ENCODE measurements around the gene ISG15. TPM values are rescaled to one million over a fixed set of nuclear protein-coding genes. Genes with fewer than 3 reads are reported as not detected.
A peak's percentile ranks its signal among the peaks of the same experiment; 100 is the strongest.

The ISG15 gene
- total and polyA plus RNA-seq, 2 of the 13 experiments (the other 11 are each of a cell fraction or from before 2014, with no cell fraction given): 42.1 to 54.9 TPM

DNA sequence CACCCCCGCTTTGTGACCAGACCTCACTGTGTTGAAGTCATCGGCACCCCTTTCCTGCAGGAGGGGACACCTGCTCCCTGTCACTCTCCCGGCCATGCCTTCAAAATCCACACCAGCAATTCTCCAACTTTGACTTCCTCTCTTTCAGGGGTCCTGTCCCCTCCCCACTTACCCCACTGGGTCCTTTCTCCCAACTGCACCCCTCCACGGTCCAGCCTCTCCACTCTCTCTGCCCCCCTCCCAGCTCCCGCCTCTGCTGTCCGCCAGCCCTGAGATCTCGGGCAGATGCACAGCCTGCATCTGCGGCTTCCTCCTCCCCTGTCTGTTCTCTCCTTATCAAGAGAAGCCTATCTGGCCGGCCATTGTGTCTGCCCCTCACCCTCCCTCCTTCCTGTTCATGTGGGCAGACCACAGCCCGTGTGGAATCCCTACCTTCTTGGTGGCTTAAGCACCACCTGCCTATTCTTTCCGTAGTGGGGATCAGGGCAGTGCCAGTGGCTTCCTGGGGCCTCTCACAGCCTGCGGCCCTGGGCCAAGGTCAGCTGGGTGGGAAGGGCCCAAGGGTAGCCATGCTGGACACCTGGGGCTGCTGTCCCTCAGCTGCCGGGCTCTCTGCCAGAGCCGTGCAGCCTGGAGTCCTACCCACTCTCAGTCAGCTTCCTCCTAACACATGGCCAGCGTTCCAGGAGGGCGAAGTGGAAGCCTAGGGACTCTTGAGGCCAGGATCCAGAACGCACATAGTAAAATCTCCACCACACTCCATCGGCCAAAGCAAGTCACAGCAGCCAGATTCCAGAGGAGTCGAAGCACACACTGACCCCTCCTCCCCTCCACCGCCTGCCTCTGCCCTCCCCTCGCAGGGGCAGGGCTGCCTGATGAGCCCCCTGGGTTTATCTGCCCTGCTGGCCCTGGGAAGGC, 8.3 kb upstream of the ISG15 start (continued):
- TF ChIP-seq SMARCC2 (IDR thresholded peaks at IDR 0.05): no peak
- no peak for TF ChIP-seq ZNF644 (CRISPR knock-in tag; IDR thresholded peaks at IDR 0.05; ENCODE audit: low read depth)
- no peak for TF ChIP-seq TOE1 (CRISPR knock-in tag; IDR thresholded peaks at IDR 0.05)
- TF ChIP-seq ARHGAP35 (CRISPR knock-in tag; IDR thresholded peaks at IDR 0.05; ENCODE audit: borderline replicate concordance): 0 out of 2 replicates have a peak, but pooled peaks have one; percentile 12
- TF ChIP-seq, protein P1, sequence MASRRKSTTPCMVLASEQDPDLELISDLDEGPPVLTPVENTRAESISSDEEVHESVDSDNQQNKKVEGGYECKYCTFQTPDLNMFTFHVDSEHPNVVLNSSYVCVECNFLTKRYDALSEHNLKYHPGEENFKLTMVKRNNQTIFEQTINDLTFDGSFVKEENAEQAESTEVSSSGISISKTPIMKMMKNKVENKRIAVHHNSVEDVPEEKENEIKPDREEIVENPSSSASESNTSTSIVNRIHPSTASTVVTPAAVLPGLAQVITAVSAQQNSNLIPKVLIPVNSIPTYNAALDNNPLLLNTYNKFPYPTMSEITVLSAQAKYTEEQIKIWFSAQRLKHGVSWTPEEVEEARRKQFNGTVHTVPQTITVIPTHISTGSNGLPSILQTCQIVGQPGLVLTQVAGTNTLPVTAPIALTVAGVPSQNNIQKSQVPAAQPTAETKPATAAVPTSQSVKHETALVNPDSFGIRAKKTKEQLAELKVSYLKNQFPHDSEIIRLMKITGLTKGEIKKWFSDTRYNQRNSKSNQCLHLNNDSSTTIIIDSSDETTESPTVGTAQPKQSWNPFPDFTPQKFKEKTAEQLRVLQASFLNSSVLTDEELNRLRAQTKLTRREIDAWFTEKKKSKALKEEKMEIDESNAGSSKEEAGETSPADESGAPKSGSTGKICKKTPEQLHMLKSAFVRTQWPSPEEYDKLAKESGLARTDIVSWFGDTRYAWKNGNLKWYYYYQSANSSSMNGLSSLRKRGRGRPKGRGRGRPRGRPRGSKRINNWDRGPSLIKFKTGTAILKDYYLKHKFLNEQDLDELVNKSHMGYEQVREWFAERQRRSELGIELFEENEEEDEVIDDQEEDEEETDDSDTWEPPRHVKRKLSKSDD (CRISPR knock-in tag; IDR thresholded peaks at IDR 0.05; ENCODE audit: low read depth): no peak
- TF ChIP-seq, protein P2, sequence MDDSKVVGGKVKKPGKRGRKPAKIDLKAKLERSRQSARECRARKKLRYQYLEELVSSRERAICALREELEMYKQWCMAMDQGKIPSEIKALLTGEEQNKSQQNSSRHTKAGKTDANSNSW (CRISPR knock-in tag; IDR thresholded peaks at IDR 0.05; ENCODE audit: borderline replicate concordance): no peak
- no peak for TF ChIP-seq ZNF468 (CRISPR knock-in tag; IDR thresholded peaks at IDR 0.05)
- no peak for TF ChIP-seq ZNF781 (CRISPR knock-in tag; IDR thresholded peaks at IDR 0.05; ENCODE audit: borderline replicate concordance, not compliant biosample characterization)
- TF ChIP-seq PPARG (CRISPR knock-in tag; conservative IDR thresholded peaks at IDR 0.05): no peak
- TF ChIP-seq FOXP4 (CRISPR knock-in tag; IDR thresholded peaks at IDR 0.05): no peak
- TF ChIP-seq ZNF18 (CRISPR knock-in tag; IDR thresholded peaks at IDR 0.05; ENCODE audit: insufficient replicate concordance): peak; percentile 73
- 0 out of 2 replicates have a peak, but pooled peaks have one; percentile 37 for TF ChIP-seq GMEB1 (CRISPR knock-in tag; IDR thresholded peaks at IDR 0.05; ENCODE audit: borderline replicate concordance)
- TF ChIP-seq SIX1 (CRISPR knock-in tag; IDR thresholded peaks at IDR 0.05; ENCODE audit: borderline replicate concordance): no peak
- no peak for TF ChIP-seq ZSCAN12 (CRISPR knock-in tag; IDR thresholded peaks at IDR 0.05)

All from HepG2 (cell line).